Hepatocyte (in vitro differentiated cells): ENCODE measurements around the gene RORC. TPM values are rescaled to one million over a fixed set of nuclear protein-coding genes. Genes with fewer than 3 reads are reported as not detected.

ENCODE experiments used
- DNase-seq: peaks from one replicate; pipeline ENCODE4 v3.0.0-alpha.2; 2016; ENCODE audit warnings: low spot score
- H2AFZ ChIP-seq: fragments of 200-600 bp; sonication (generic); 2 replicates; pipeline ENCODE4 v1.6.0; 2016; ENCODE audit warnings: antibody characterized with exemption, mild to moderate bottlenecking
- H3K27ac ChIP-seq: fragments of 200-600 bp; sonication (generic); 2 replicates; pipeline ENCODE4 v1.5.1; 2016; ENCODE audit warnings: mild to moderate bottlenecking
- H3K27me3 ChIP-seq: fragments of 200-600 bp; sonication (generic); 2 replicates; pipeline ENCODE4 v1.6.1; 2016
- H3K36me3 ChIP-seq: fragments of 200-600 bp; sonication (generic); replicated peaks from 2 replicates; pipeline ENCODE4 v1.5.1; 2016; ENCODE audit warnings: low read depth; ENCODE audit not compliant: insufficient read depth
- H3K4me1 ChIP-seq: fragments of 200-600 bp; sonication (generic); 2 replicates; pipeline ENCODE4 v1.5.1; 2016; ENCODE audit warnings: mild to moderate bottlenecking, moderate library complexity; ENCODE audit not compliant: insufficient read depth
- H3K4me2 ChIP-seq: fragments of 200-600 bp; sonication (generic); 2 replicates; pipeline ENCODE4 v1.6.0; 2016
- H3K4me3 ChIP-seq: fragments of 200-600 bp; sonication (generic); 2 replicates; pipeline ENCODE4 v1.5.1; 2016; ENCODE audit warnings: mild to moderate bottlenecking
- H3K79me2 ChIP-seq: fragments of 200-600 bp; sonication (generic); 2 replicates; pipeline ENCODE4 v1.6.0; 2017; ENCODE audit warnings: mild to moderate bottlenecking
- H3K9me2 ChIP-seq: fragments of 200-600 bp; sonication (generic); replicated peaks from 2 replicates; pipeline ENCODE4 v1.6.0; 2017; ENCODE audit warnings: mild to moderate bottlenecking; ENCODE audit not compliant: insufficient read depth
- H3K9me3 ChIP-seq: fragments of 200-600 bp; sonication (generic); 2 replicates; pipeline ENCODE4 v1.5.1; 2016; ENCODE audit warnings: low read depth, mild to moderate bottlenecking
- H4K20me1 ChIP-seq: fragments of 200-600 bp; sonication (generic); 2 replicates; pipeline ENCODE4 v1.6.0; 2016; ENCODE audit warnings: mild to moderate bottlenecking; ENCODE audit not compliant: insufficient read depth, poor library complexity, severe bottlenecking
- CTCF ChIP-seq: fragments of 200-600 bp; sonication (generic); IDR thresholded peaks from 2 replicates; pipeline ENCODE4 v1.5.1; 2016; ENCODE audit warnings: antibody characterized with exemption, mild to moderate bottlenecking; ENCODE audit not compliant: poor library complexity
- EZH2 ChIP-seq: fragments of 200-600 bp; sonication (generic); IDR thresholded peaks from 2 replicates; pipeline ENCODE4 v1.6.1; 2016; ENCODE audit warnings: antibody characterized with exemption, mild to moderate bottlenecking, borderline replicate concordance
- EZH2phosphoT487 ChIP-seq: fragments of 200-600 bp; sonication (generic); IDR thresholded peaks from one replicate; pipeline ENCODE4 v1.6.1; 2018; ENCODE audit warnings: antibody characterized with exemption, mild to moderate bottlenecking, low read depth, moderate library complexity; ENCODE audit not compliant: unreplicated experiment, severe bottlenecking
- WGBS: methylation state at CpG from one replicate; pipeline ENCODE4 v1.1.6; 2016; ENCODE audit warnings: low lambda C conversion rate; ENCODE audit errors: missing lambda C conversion rate; 5-methylcytosine and 5-hydroxymethylcytosine counted together
- polyA plus RNA-seq: library from polyadenylated mRNA; unstranded; fragments of >200 nt; fragmentation: Nextera tagmentation; extraction: Ambion mirVana; gene quantifications from 2 replicates; pipeline ENCODE4 v1.2.1, GENCODE V29; 2016
- total RNA-seq: library from RNA; depleted of rRNA; stranded (reverse); fragments of >200 nt; gene quantifications from 2 replicates; pipeline ENCODE4 v1.2.3, GENCODE V29; 2014

RORC gene
- total and polyA plus RNA-seq, 2 experiments from 2014 or later: 0.60 to 1.3 TPM

DNA sequence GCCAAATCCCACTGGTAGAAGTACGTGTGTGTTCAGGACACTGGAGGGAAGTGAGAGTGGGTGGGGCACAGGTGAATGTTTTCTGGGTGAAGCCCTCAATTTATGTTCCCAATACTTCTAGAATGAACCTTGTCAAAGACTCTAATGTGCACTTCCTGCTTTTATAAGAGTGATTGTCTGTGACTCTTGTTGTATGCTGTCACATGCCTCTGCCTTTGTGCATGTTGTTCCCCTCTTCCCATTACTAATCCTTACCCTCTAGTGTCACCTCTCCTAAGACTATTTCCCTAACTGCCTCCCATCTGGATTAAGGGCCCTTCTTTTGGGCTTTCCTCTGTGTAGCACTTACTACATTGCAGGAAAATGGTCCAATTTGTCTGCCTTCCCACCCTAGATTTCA lies 23.8 kb downstream of the RORC start:
- WGBS: 86% methylated on average over 1 of the region's 1 CpG
- H3K36me3 ChIP-seq: no peaks in the 10 kb centered on the region
- H3K79me2 ChIP-seq: no peaks in the 10 kb centered on the region
- no peaks in the 10 kb centered on the region for H3K4me1 ChIP-seq
- TF ChIP-seq EZH2phosphoT487: no peak
- no peak for TF ChIP-seq EZH2
- no peak for TF ChIP-seq CTCF
- H3K4me3 ChIP-seq: no peak overlapping the region
- no peaks in the 10 kb centered on the region for H4K20me1 ChIP-seq
- H3K9me2 ChIP-seq: no peaks in the 10 kb centered on the region
- no peak overlapping the region for H3K4me2 ChIP-seq
- no peaks in the 10 kb centered on the region for H3K9me3 ChIP-seq
- peaks cover 13% of the 10 kb centered on the region for H3K27me3 ChIP-seq
- no peak overlapping the region for H3K27ac ChIP-seq
- no peak overlapping the region for H2AFZ ChIP-seq
- no peak for DNase-seq

DNA sequence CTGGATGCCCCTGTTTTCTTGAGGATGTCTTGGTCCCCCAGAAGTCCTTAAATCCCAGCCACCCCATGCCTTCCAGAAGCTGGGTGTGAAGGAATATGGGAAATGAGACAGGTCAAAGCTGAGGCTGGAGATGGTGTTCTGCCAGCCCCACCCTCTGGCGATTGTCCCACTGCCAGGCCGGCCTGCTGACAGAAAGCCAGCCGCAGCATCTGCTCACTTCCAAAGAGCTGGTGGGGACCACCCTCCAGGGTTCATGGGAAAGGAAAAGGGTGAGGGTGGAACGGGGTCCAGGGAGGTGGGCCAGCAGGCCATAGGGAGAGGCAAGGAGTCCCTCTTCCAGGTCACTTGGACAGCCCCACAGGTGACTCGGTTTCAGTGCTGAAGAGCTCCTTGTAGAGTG lies 24.5 kb downstream of the RORC start:
- DNase-seq: no peak
- Histone ChIP-seq H3K4me2 (no peak overlapping the region), H4K20me1 (no peaks in the 10 kb centered on the region), H3K9me2 (no peaks in the 10 kb centered on the region), H3K79me2 (no peaks in the 10 kb centered on the region), H3K9me3 (no peaks in the 10 kb centered on the region), H3K27me3 (peaks cover 13% of the 10 kb centered on the region), H3K4me1 (no peaks in the 10 kb centered on the region), H3K4me3 (no peak overlapping the region), H3K27ac (no peak overlapping the region), H3K36me3 (no peaks in the 10 kb centered on the region), H2AFZ (no peak overlapping the region)
- TF ChIP-seq EZH2: no peak
- TF ChIP-seq EZH2phosphoT487: no peak
- TF ChIP-seq CTCF: no peak
- WGBS: 80% methylated on average over 5 of the region's 5 CpGs

DNA sequence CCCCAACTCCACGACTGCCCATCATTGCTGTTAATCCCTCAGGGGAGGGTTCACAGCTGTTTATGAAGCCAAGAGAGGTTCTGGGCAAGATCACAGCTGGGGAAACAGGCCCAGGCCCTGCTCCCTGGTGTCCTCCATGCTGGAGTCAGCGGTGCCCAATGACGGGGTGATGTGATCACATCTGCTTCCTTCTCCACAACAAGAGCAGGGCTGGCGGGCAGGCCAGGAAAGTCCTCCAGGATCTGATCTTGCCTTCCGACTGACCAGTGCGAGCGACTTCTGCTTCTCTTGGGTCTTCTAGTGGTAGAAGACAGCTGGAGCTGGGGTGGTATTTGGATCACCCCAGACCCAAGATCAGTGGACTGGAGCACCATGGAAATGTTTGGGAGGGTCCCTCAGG lies 25.4 kb downstream of the RORC start:
- no peaks in the 10 kb centered on the region for H4K20me1 ChIP-seq
- no peak overlapping the region for H2AFZ ChIP-seq
- no peak overlapping the region for H3K27ac ChIP-seq
- no peak for TF ChIP-seq EZH2
- 83% methylated on average over 7 of the region's 7 CpGs for WGBS
- H3K9me2 ChIP-seq: no peaks in the 10 kb centered on the region
- no peak overlapping the region for H3K4me3 ChIP-seq
- no peaks in the 10 kb centered on the region for H3K4me1 ChIP-seq
- H3K9me3 ChIP-seq: no peaks in the 10 kb centered on the region
- H3K79me2 ChIP-seq: no peaks in the 10 kb centered on the region
- no peaks in the 10 kb centered on the region for H3K36me3 ChIP-seq
- H3K27me3 ChIP-seq: peaks cover 13% of the 10 kb centered on the region
- no peak for DNase-seq
- H3K4me2 ChIP-seq: no peak overlapping the region

DNA sequence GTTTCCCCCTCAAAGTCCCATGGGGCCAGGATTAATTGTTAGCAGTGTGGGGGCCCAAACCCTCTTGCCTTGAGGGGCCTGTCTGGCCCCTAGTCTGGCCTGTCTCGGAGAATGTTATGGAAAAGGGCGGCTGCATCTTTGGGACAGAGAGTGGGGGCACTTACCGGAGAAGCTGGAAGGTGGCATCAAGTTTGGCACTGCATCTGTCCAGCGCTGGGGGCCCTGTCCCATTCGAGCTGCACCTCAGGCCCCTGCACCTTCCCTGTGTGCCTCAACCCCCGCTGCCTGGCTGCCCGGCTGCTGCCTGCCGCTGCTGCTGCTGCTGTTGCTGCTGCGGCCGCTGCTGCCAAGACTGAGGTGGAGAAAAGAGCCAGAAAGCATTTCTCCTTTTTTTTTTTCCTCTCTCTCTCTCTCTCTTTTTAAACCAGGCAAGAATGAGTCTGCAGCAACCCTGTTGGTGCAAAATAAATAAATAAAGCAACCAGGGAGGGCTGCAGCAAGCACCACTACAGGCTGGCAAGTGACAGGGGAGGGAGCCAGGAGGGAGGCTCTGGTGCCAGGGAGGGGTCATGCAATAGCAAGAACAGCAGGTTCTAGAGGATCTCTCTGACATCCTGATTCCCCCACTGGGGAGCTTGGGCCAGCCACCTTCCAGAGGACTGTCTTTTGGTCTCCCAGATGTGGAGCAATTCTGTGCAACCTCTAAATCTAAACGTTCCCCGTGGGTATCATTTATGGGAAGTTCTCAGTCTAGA lies 26.4 kb downstream of the RORC start, which contains the start of gene LINGO4:
LINGO4 (minus strand) TSS at position 354 of the 755 bp plus-strand sequence. CDS start 2,715 bp downstream, outside the sequence.
- no peak within 1 kb of the TSS for H2AFZ ChIP-seq
- H3K4me2 ChIP-seq: no peak within 1 kb of the TSS
- no peak for DNase-seq
- H3K79me2 ChIP-seq: no peaks in the 10 kb centered on the region
- H3K9me2 ChIP-seq: no peaks in the 10 kb centered on the region
- H3K4me3 ChIP-seq: no peak within 1 kb of the TSS
- 79% methylated on average over 12 of the region's 12 CpGs for WGBS
- peaks cover 13% of the 10 kb centered on the region for H3K27me3 ChIP-seq
- H3K36me3 ChIP-seq: no peaks in the 10 kb centered on the region
- no peaks in the 10 kb centered on the region for H4K20me1 ChIP-seq
- no peak within 1 kb of the TSS for H3K27ac ChIP-seq
- TF ChIP-seq CTCF (no peak), EZH2phosphoT487 (no peak), EZH2 (no peak)
- H3K9me3 ChIP-seq: no peaks in the 10 kb centered on the region
- H3K4me1 ChIP-seq: no peaks in the 10 kb centered on the region
